IPS-15b (cell line): Measurements from ENCODE around the gene TMEM164.
"Not testable (repeated sequence)": the region's sequence is repeated elsewhere in the genome, so short reads cannot be mapped to it uniquely, and the experiment has no call there.

Experiments used
- H3K27me3 ChIP-seq: one replicate; pipeline ENCODE4 v1.6.1; 2013; ENCODE audit warnings: low read length; ENCODE audit not compliant: control insufficient read depth, insufficient read depth
- H3K36me3 ChIP-seq: one replicate; pipeline ENCODE4 v1.6.1; 2013; ENCODE audit warnings: low read length; ENCODE audit not compliant: control insufficient read depth, insufficient read depth
- H3K4me1 ChIP-seq: one replicate; pipeline ENCODE4 v1.6.1; 2013; ENCODE audit warnings: mild to moderate bottlenecking, low read length; ENCODE audit not compliant: control insufficient read depth, insufficient read depth
- H3K4me3 ChIP-seq: one replicate; pipeline ENCODE4 v1.5.1; 2013; ENCODE audit warnings: low read depth, low read length
- H3K9ac ChIP-seq: one replicate; pipeline ENCODE4 v1.6.1; 2013; ENCODE audit warnings: low read depth, mild to moderate bottlenecking, low read length
- H3K9me3 ChIP-seq: one replicate; pipeline ENCODE4 v1.6.1; 2013; ENCODE audit warnings: mild to moderate bottlenecking, low read length; ENCODE audit not compliant: control insufficient read depth, insufficient read depth

The TMEM164 gene

GRCh38 chrX:110002300-110003166 is at the start of gene TMEM164:
TMEM164 (plus strand) TSS chrX:110003114; CDS start chrX:110003775, 661 bp downstream.
- no peaks in the 10 kb centered on the region for H3K36me3 ChIP-seq
- H3K4me1 ChIP-seq = peaks cover 8% of the 10 kb centered on the region
- peak within 1 kb of the TSS; percentile 84 for H3K4me3 ChIP-seq
- H3K27me3 ChIP-seq = peaks cover 3% of the 10 kb centered on the region
- no peaks in the 10 kb centered on the region for H3K9me3 ChIP-seq
- H3K9ac ChIP-seq = peak within 1 kb of the TSS; percentile 73

- H3K36me3 ChIP-seq = no peaks in the 10 kb centered on the region
- H3K9me3 ChIP-seq = no peaks in the 10 kb centered on the region
- H3K4me1 ChIP-seq = peaks cover 2% of the 10 kb centered on the region
- H3K27me3 ChIP-seq = no peaks in the 10 kb centered on the region
- no peak overlapping the region for H3K9ac ChIP-seq
- H3K4me3 ChIP-seq = no peak overlapping the region
Observed at GRCh38 chrX:109954333-109954732, 48.6 kb upstream of the TMEM164 start.

GRCh38 chrX:109954955-109955354 is 48.0 kb upstream of the TMEM164 start:
- Histone ChIP-seq H3K27me3 (no peaks in the 10 kb centered on the region), H3K9ac (no peak overlapping the region)

GRCh38 chrX:109958266-109958665 is 44.6 kb upstream of the TMEM164 start:
- Histone ChIP-seq H3K36me3 (no peaks in the 10 kb centered on the region), H3K4me3 (no peak overlapping the region), H3K27me3 (no peaks in the 10 kb centered on the region), H3K4me1 (peaks cover 2% of the 10 kb centered on the region), H3K9me3 (no peaks in the 10 kb centered on the region), H3K9ac (no peak overlapping the region)

More at GRCh38 chrX:109954955-109955354, 48.0 kb upstream of the TMEM164 start:
- peaks cover 2% of the 10 kb centered on the region for H3K4me1 ChIP-seq
- H3K9me3 ChIP-seq = no peaks in the 10 kb centered on the region
- no peaks in the 10 kb centered on the region for H3K36me3 ChIP-seq
- H3K4me3 ChIP-seq = no peak overlapping the region

GRCh38 chrX:109959356-109959871 is 43.5 kb upstream of the TMEM164 start:
- Histone ChIP-seq H3K4me1 (no peaks in the 10 kb centered on the region), H3K36me3 (no peaks in the 10 kb centered on the region), H3K9me3 (no peaks in the 10 kb centered on the region), H3K9ac (no peak overlapping the region), H3K4me3 (no peak overlapping the region), H3K27me3 (no peaks in the 10 kb centered on the region)

GRCh38 chrX:109964390-109964789 is 38.5 kb upstream of the TMEM164 start:
- H3K27me3 ChIP-seq = no peaks in the 10 kb centered on the region
- H3K4me1 ChIP-seq = no peaks in the 10 kb centered on the region
- H3K9ac ChIP-seq = no peak overlapping the region
- H3K36me3 ChIP-seq = no peaks in the 10 kb centered on the region
- H3K9me3 ChIP-seq = no peaks in the 10 kb centered on the region
- H3K4me3 ChIP-seq = no peak overlapping the region

GRCh38 chrX:109966246-109966645 is 36.7 kb upstream of the TMEM164 start:
- no peak overlapping the region for H3K9ac ChIP-seq
- H3K27me3 ChIP-seq = no peaks in the 10 kb centered on the region
- no peaks in the 10 kb centered on the region for H3K9me3 ChIP-seq
- no peak overlapping the region for H3K4me3 ChIP-seq
- no peaks in the 10 kb centered on the region for H3K36me3 ChIP-seq
- no peaks in the 10 kb centered on the region for H3K4me1 ChIP-seq

- H3K4me3 ChIP-seq = no peak overlapping the region
- H3K4me1 ChIP-seq = no peaks in the 10 kb centered on the region
- no peaks in the 10 kb centered on the region for H3K9me3 ChIP-seq
- no peaks in the 10 kb centered on the region for H3K27me3 ChIP-seq
- H3K9ac ChIP-seq = no peak overlapping the region
- H3K36me3 ChIP-seq = no peaks in the 10 kb centered on the region
Observed at GRCh38 chrX:109967156-109967555, 35.8 kb upstream of the TMEM164 start.

GRCh38 chrX:109970841-109971240 is 32.1 kb upstream of the TMEM164 start:
- H3K4me3 ChIP-seq, H3K27me3 ChIP-seq, H3K4me1 ChIP-seq, H3K36me3 ChIP-seq, H3K9ac ChIP-seq, H3K9me3 ChIP-seq: not testable (repeated sequence)

- Histone ChIP-seq H3K4me1 (peaks cover 6% of the 10 kb centered on the region), H3K4me3 (no peak overlapping the region), H3K27me3 (no peaks in the 10 kb centered on the region), H3K36me3 (no peaks in the 10 kb centered on the region), H3K9me3 (no peaks in the 10 kb centered on the region), H3K9ac (no peak overlapping the region)
Observed at GRCh38 chrX:109974906-109975655, 27.8 kb upstream of the TMEM164 start.

GRCh38 chrX:109985210-109985609 is 17.7 kb upstream of the TMEM164 start:
- not testable (repeated sequence) for H3K9me3 ChIP-seq, H3K4me3 ChIP-seq

More at GRCh38 chrX:109985210-109985609, 17.7 kb upstream of the TMEM164 start:
- not testable (repeated sequence) for H3K9ac ChIP-seq, H3K36me3 ChIP-seq, H3K27me3 ChIP-seq, H3K4me1 ChIP-seq
